Activated gamma-delta T cell (primary cell): ENCODE data around the gene CEP76.
"Not testable (repeated sequence)": the region's sequence is repeated elsewhere in the genome, so short reads cannot be mapped to it uniquely, and the experiment has no call there.

Experiments
- DNase-seq: peaks from one replicate; lab custom pipeline; 2025; lab: John Stamatoyannopoulos, UW

The CEP76 gene

DNA sequence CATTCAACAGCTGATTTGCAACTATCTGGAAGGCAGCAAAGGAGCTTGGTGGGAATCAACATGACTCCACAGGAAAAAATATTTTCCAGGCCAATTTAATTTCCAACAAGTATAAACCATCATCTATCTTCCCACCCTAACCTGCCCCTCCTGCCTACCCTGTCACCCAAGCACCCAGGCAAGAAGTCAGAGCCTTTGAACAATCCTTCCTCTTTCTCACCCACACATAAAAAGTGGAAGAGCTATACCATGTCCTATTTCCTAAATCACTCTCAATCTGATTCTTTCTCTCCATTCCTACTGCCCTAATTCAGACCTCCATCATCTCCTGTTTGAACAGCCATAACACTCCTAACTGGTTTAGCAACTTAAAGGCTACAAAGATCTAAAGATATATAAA lies 57.3 kb downstream of the CEP76 start:
- no peak for DNase-seq

DNA sequence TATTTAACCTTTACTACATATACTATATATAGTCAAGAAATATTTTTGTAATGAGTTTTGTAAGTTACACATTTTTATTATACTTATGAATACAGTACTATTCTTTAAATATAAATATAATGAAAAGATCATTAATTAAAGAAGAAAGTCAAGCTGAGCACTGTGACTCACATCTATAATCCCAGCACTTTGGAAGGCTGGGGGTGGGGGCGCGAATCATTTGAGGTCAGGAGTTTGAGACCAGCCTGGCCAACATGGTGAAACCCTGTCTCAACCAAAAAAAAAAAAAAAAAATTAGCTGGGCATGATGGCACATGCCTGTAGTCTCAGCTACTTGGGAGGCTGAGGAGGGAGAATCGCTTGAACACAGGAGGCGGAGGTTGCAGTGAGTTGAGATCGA lies 58.8 kb downstream of the CEP76 start:
- not testable (repeated sequence) for DNase-seq

DNA sequence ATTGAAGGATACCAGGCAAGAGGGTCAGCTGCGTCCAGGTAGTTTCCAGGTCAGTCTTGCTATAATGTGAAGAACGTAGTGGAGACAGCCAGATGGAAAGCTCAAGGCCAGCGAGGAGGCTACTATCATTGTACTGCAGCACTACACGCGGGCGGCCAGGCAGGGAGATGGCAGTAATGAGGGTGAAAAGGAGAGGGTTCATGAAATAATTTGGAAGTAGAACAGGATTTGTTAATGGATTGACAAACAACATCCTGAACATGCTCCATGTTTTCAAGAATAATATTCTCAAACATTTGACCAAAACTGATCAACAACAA lies 61.7 kb downstream of the CEP76 start:
- no peak for DNase-seq

DNA sequence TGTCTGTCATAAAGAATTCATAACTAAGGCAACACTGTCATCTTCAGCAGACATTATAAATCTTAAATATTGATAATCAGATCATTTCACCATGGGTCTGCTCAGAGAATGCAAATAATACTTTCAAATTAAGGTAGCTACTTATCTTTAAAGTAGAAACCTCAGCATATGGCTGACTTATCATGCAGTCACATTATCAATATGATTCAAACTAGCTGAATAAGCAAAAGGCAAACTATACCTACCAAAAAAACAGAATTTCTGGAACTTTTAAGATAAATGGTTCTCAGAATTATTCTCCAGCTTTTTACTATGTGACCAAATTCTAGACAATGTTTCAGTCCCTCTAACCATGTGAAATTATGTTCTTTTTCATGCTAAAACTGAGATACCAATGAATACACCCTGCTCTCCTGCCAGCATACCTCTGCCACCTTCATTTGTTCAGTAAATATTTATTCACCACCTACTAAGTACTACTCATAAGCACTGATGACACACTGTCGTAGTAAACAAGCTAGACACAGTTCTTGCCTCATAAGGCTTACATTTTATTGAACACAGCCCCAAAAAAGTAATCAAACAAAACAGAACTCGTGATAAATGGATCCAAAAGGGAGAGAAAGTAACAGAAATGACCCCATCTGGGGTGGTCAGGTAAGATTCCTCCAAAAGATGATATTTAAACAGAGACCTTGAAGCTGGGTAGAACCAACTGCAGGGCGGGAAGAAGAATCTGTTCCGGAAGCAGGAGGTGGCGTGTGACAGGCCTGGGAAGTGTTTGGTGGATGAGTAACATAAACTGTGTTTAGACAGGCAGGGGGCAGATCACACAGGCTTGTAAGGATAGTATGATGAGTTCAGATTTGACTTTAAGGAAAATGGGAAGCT lies 62.3 kb downstream of the CEP76 start:
- DNase-seq, result no peak

DNA sequence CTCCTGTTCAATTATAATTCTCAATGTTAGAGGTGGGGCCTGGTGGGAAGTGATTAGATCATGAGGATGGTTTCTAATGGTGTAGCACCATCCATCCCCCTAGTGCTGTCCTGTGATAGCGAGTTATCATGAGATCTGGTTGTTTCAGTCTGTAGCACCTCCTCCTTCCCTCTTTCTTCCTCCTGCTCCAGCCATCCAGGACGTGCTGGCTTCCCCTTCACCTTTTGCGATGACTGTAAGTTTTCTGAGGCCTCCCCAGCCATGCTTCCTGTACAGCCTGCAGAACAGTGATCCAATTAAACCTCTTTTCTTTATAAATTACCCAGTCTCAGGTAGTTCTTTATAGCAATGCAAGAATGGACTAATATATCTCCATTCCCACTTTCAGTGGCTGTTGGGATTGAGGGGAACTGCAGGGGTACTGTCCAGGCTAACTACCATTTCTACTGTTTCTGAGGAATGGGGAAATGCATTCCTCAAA lies 63.8 kb downstream of the CEP76 start:
- no peak for DNase-seq

DNA sequence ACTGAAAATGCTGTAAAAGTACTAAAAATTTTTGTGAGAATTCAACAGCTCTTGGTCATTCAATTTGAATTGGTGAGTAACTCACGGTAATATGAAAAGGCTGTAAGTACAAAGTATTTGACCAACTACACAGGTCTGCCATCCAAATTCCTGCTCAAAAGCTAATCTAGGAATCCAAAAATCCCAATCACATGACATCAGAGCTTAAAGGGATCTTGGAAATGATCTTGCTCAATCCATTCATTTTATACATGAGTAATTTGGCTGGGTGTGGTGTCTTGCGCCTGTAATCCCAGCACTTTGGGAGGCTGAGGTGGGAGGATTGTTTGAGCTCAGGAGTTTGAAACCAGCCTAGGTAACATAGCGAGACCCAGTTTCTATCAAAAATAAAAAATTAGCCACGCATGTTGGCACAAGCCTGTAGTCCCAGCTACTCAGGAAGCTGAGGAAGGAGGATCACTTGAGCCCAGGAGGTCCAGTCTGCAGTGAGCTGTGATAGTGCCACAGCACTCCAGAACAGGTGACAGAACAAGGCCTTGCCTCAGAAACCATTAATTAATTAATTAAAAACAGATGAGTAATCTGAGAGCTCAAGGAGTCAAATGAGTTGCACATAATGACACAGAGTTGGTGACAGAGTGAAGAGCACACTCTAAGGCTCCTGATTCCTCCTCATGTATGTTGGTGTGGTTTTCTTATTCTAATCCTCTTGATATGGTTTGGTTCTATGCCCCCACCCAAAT lies 64.5 kb downstream of the CEP76 start:
- no peak for DNase-seq

DNA sequence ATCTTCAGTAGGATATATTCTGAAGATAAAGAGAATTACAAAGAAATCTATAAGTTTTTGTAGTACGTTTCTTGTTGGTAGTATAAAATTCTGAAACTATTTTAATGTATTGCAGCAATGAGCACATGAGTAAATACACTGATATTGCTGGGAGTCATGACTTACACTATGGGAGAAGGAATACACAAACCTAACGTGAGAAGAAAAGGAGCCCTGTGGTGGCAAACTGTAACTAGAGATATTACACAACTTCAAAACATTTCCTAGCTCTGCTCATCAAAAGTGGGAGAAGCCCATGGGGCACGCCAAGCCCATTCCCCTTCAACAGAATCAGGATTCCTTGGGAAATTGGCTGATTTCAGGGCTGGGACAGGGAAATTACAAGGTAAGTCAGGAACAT lies 65.1 kb downstream of the CEP76 start:
- no peak for DNase-seq

DNA sequence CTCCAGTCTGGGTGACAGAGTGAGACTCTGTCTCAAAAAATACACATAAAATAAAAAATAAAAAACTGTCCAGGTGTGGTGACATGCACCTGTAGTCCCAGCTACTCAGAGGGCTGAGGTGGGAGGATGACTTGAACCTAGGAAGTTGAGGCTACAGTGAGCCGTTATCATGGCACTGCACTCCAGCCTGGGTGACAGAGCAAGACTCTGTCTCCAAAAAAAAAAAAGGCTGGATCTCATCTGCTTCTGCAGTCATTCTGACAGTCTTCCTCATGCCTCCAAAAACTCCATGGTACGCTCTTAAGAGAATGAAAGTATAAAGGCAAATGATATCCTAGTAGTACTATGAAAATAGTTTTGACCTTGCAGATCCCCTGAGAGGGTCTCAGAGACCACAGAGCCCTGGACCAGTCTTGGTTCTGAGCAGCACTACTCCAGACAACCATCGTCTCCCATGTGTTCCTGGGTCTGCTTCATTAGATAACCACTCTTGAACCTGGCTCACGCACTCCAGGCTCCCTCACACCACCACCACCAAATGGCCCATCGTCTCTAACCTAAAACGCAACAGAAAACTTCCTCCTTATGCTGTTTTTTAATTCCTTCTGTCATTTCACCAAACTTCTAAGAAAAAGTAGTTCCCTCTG lies 70.6 kb downstream of the CEP76 start:
- DNase-seq, result no peak

DNA sequence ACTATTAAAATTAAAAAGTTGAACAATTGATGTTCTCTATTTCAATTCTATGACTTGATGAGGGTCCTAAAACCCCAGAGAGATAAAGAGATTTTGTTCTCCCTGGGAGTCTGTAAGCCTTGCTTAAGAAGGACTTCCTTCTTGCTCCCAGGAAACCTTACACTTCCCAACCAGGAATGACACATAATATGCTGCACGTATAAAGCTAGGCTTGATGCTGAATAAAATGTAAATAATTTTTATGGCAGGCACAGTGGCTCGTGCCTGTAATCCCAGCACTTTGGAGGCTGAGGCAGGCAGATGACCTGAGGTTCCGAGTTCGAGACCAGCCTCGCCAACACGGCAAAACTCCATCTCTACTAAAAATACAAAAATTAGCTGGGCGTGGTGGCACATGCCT lies 72.4 kb downstream of the CEP76 start:
- no peak for DNase-seq

DNA sequence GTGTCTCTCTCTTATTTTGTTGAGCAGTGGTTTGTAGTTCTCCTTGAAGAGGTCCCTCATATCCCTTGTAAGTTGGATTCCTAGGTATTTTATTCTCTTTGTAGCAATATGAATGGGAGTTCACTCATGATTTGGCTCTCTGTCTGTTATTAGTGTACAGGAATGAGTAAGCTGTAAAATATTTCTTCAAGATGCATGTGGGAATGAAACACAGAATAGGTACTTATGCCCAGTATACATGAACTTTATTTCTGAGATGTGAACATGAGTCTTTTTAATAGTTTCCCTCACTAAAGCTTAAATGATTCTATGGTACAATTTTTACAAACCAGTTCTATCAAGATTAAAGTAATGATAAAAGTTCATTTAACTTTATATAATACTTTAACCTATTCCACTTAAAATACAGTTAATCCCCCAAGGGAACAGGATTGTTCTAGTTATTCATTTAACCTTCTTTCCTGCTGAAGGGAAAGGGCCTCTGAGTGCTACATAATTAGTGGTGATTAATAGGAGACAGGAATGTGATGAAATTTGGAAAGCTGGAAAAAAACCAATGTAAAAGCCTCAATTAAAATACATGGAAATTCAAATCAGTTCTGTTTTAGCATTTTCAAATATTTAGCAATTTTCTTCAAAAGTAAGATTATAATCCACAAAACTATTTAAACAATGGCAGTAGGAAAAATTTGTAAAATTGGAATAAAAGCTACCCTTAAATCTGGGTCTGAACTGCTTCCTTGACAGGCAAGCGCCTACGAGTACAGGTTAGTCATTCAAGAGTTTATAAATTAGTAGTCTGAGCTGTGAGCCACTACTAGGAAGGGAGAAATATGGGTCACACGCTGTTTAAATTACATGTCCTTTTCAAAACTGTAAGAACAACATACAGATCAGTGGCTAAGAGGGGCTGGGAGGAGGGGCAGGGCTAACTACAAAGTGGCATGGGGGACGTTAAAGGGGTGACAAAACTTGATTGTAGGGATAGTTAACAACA lies 73.5 kb downstream of the CEP76 start:
- DNase-seq, result no peak

DNA sequence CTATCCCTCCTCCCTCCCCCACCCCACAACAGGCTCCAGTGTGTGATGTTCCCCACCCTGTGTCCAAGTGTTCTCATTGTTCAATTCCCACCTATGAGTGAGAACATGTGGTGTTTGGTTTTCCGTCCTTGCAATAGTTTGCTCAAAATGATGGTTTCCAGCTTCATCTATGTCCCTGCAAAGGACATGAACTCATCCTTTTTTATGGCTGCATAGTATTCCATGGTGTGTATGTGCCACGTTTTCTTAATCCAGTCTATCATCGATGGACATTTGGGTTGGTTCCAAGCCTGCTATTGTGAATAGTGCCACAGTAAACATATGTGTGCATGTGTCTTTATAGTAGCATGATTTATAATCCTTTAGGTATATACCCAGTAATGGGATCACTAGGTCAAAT lies 75.3 kb downstream of the CEP76 start:
- not testable (repeated sequence) for DNase-seq

DNA sequence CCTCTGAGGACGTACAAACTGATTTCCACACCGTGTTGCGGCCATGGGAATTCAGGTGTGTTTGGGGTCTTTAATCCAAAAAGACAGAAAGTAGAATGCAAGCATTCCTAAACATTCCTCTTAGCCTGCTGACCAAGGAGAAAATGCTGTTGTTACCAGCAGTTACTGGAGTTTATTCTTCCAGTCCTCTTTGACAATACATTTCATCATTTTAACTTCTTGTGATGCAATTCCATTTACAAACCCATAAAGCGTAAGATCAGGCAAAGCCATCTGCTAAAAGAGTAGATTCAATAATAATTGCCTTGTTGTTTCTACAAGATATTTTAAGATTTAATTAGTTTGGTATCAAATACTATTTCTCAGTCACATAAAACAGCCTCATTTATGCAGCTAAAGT lies 77.3 kb downstream of the CEP76 start:
- no peak for DNase-seq
